ENCODE measurements around the gene STRIT1.

- TF ChIP-seq CTCF (IDR thresholded peaks at IDR 0.05; ENCODE audit: borderline replicate concordance, extremely low read depth, low read length, poor library complexity, severe bottlenecking): no peak
- no peak for TF ChIP-seq EZH2 (IDR thresholded peaks at IDR 0.05; ENCODE audit: borderline replicate concordance, low read depth, low read length, severe bottlenecking)
Measured at GRCh38 chr3:155339052-155339451, 45.6 kb upstream of the STRIT1 start.
